NT2/D1 (cell line): ENCODE results near the gene TAF8.

Source experiments
- DNase-seq: peaks from one replicate; pipeline ENCODE4 v3.0.0-alpha.2; 2011; ENCODE audit warnings: low read depth, low spot score
- H3K27me3 ChIP-seq: 2 replicates; pipeline ENCODE4 v1.6.0; 2011; ENCODE audit warnings: mild to moderate bottlenecking; ENCODE audit not compliant: insufficient read length, insufficient read depth
- H3K36me3 ChIP-seq: 2 replicates; pipeline ENCODE4 v1.6.1; 2011; ENCODE audit warnings: mild to moderate bottlenecking, low read length, mixed read lengths; ENCODE audit not compliant: insufficient read depth, insufficient read length
- H3K4me1 ChIP-seq: 2 replicates; pipeline ENCODE4 v1.5.1; 2011; ENCODE audit not compliant: insufficient read depth, insufficient read length
- H3K4me3 ChIP-seq: 2 replicates; pipeline ENCODE4 v1.5.1; 2011; ENCODE audit warnings: low read depth; ENCODE audit not compliant: insufficient read length
- H3K9ac ChIP-seq: 2 replicates; pipeline ENCODE4 v1.6.0; 2011; ENCODE audit warnings: low read depth; ENCODE audit not compliant: insufficient read length
- H3K9me3 ChIP-seq: 2 replicates; pipeline ENCODE4 v1.5.1; 2011; ENCODE audit warnings: mild to moderate bottlenecking, low read length; ENCODE audit not compliant: insufficient read depth
- SUZ12 ChIP-seq: IDR thresholded peaks from 2 replicates; pipeline ENCODE4 v1.6.1; 2011; ENCODE audit not compliant: insufficient read length, insufficient read depth; ENCODE audit errors: extremely low read depth
- YY1 ChIP-seq: IDR thresholded peaks from 2 replicates; pipeline ENCODE4 v1.6.1; 2011; ENCODE audit not compliant: insufficient read length, insufficient read depth
- ZNF274 ChIP-seq: IDR thresholded peaks from 2 replicates; pipeline ENCODE4 v1.6.1; 2011; ENCODE audit warnings: mild to moderate bottlenecking, low read depth, low read length

TAF8 gene

DNA sequence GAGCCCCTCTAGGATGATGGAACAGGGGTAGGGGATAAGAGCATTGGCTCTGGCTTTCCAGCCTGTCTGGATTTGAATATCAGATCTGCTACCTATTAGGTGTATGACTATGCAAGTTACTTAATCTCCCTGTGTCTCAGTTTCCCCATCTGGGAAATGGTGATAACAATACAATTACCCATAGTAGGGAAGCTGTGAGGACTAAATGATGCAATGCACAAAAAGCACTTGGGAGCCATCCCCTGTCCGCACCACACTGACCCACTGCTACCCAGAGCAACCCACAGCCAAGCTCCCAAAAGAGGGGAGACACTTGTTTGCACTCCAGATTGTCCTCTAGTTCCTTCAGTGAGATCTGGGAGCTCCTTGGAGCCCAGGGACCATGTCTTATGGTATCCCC is 62.0 kb downstream of the TAF8 start:
- Histone ChIP-seq H3K9me3 (no peaks in the 10 kb centered on the region), H3K27me3 (no peaks in the 10 kb centered on the region), H3K4me3 (no peak overlapping the region), H3K4me1 (no peaks in the 10 kb centered on the region), H3K36me3 (peaks cover 13% of the 10 kb centered on the region), H3K9ac (no peak overlapping the region)
- no peak for DNase-seq
- TF ChIP-seq ZNF274: no peak
- no peak for TF ChIP-seq YY1
- TF ChIP-seq SUZ12: no peak

DNA sequence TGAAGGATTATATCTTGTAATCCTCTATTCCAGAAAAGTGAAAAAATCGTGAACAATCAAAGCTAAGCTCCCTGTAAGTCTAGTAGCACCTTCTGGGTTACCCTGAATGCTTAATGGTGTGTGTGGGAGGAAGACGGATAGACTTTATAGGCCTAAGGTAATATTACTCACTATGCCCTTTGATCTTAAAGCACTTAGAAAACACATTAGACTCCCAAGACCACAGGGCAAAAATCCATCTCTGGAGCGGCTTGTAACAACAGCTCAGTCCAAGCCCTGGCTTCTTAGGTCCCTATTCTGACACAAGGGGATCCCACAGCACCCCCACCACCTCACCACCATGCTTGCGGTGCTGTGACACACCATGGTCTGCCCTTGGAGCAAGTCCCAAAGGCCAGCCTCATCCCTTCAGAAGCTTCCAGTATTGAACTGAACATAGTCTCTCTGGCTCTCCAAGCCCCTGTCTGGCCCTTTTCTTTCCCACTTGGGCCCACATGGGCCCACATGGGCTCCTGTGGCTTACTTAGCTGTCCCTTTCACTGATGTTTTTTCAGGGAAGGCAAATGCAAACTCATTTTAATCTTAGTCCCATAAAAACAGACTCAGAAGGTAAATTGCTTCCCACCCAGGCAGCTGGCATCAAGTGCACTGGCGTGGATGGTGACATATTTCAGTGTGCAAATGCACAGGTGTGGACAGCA is 63.8 kb downstream of the TAF8 start:
- Histone ChIP-seq H3K9ac (no peak overlapping the region), H3K27me3 (no peaks in the 10 kb centered on the region), H3K4me1 (no peaks in the 10 kb centered on the region), H3K4me3 (no peak overlapping the region), H3K9me3 (no peaks in the 10 kb centered on the region), H3K36me3 (peaks cover 4% of the 10 kb centered on the region)
- TF ChIP-seq SUZ12 (no peak), YY1 (no peak), ZNF274 (no peak)
- DNase-seq: no peak

DNA sequence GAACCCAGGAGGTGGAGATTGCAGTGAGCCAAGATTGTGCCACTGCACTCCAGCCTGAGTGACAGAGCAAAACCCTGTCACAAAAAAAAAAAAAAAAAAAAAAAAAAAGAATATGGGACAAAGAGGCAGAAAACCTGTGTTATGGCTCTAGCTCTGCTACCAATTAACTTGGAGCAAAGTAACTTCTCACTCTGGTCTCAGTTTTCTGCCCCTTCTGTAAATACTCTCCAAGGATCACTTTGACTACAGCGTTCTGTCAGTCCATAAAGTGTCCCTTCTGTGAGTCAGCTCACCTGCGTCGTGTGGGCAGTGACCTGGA is 67.5 kb downstream of the TAF8 start:
- Histone ChIP-seq H3K27me3 (no peaks in the 10 kb centered on the region), H3K4me3 (no peak overlapping the region), H3K36me3 (no peaks in the 10 kb centered on the region), H3K9ac (no peak overlapping the region), H3K9me3 (no peaks in the 10 kb centered on the region), H3K4me1 (no peaks in the 10 kb centered on the region)
- no peak for DNase-seq
- no peak for TF ChIP-seq SUZ12
- no peak for TF ChIP-seq ZNF274
- no peak for TF ChIP-seq YY1

DNA sequence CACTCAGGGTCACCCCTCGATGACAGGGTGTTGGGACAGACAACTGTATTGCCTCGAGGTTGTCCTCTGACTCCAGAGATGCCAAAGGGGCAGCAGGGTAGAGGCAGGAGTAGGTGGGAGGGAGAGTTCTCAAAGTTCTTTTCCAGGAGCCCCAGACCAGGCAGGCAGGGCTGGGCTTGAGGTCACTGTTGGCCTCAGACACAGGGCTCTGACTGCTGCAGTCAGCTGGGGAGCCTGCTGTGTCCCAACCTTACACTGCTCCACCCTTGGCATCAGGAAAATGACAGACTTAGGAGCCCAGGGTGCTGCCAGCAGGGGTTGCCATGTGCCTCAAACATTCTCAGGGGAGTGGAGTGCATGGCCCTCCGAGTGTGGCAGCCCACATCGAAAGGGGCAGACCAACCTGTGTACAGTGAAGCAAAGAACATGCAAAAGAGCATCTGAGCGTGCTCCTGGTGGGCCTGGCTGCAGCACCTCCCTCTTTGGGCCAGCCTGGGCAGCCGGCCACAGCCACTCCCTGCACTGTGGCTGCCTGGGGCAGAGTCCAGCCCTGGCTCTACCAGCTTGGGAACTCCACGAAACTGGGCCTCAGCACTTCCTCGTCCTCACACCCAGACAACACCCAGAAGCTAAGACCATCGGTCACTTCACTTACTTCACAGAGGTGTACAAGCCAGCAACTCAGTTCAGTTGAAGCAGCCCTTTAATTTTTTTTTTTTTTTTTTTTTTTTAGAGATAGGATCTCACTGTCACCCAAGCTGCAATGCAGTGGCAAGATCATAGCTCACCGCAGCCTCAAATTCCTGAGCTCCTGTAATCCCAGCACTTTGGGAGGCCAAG is 68.1 kb downstream of the TAF8 start:
- Histone ChIP-seq H3K4me3 (no peak overlapping the region), H3K9me3 (no peaks in the 10 kb centered on the region), H3K4me1 (no peaks in the 10 kb centered on the region), H3K27me3 (no peaks in the 10 kb centered on the region), H3K9ac (no peak overlapping the region), H3K36me3 (no peaks in the 10 kb centered on the region)
- TF ChIP-seq YY1 (no peak), ZNF274 (no peak)
- no peak for DNase-seq

DNA sequence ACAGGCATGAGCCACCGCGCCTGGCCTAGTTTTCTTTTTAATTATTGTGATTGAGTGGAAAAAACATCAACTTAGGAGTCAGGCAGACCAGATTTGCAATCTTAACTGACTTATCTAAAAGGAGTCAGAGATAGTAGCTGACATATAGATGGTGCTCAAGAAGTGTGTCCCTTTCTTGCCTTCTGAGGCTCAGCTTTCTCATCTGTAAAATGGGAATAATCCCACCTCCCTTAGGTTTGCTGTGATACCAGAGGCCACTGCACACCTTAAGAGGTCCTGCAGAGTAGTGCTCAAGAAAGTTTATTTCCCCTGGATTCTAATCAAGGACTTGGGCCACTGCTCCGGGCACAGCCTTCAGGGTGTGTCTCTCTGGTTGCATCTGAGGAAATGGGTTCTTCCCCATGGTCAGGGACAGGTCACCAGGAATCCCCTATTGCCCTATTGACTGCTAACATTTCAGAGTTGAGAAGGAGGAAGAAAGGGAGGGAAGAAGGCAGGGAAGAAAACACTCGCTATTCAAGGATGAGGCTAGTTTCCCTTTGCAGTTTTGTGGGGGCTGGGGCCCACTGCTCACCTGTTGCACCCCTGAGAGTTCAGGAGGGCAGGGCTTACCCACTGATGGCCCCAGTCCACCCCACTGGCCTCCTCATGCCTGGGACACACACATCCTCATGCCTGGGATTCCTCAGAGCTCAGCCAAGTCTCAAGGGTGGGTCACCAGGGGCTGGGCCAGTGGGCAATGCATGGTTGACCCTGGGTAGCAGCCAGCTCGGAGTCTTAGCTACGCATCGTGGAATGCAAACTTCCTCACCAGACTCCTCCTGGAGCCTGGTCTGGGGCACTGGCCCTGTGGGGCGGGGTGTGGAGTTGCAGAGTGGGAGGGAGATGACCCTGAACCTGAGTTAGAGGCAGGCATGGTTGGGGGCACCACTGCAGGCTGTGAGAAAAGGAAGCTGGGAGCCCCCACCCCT is 70.9 kb downstream of the TAF8 start:
- no peak overlapping the region for H3K4me3 ChIP-seq
- DNase-seq: no peak
- TF ChIP-seq YY1: no peak
- no peak for TF ChIP-seq SUZ12
- no peak for TF ChIP-seq ZNF274

DNA sequence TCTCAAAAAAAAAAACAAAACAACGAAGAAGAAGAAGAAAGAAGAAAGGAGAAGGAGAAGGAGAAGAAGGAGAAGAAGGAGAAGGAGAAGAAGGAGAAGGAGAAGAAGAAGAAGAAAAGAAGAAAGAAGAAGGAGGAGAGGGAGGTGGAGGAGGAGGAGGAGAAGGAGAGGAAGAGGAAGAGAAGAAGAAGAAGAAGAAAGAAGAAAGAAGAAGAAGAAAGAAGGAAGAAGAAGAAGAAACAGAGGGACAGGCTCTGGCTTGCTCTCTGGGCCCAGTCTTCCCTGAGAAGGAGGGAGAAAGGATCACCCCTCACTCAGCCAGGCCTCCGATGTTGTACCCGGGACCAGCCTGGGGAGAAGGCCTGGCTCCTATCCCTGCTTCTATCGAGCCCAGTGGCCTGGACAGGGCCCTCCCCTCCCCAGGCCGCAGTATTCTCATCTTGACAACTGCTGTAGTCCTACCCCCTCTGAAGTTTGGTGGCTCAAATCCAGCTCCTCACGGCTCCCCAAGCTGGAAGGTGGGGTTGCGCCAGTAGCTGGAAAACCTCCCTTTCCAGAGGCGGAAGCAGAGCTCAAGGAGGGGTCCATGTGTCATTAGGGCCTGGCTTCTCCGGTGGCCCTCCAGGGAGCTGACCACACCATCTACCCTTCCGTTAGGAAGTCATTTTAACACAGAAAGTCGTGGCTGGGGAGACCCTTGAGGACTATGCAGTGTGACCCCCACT is 73.2 kb downstream of the TAF8 start:
- H3K9me3 ChIP-seq: no peaks in the 10 kb centered on the region
- TF ChIP-seq SUZ12 (no peak), YY1 (no peak), ZNF274 (no peak)
- peaks cover 13% of the 10 kb centered on the region for H3K36me3 ChIP-seq
- no peak for DNase-seq
- no peak overlapping the region for H3K4me3 ChIP-seq
- no peaks in the 10 kb centered on the region for H3K27me3 ChIP-seq
- peaks cover 2% of the 10 kb centered on the region for H3K4me1 ChIP-seq
- no peak overlapping the region for H3K9ac ChIP-seq

More for the DNA sequence above, 70.9 kb downstream of the TAF8 start:
- Histone ChIP-seq H3K9me3 (no peaks in the 10 kb centered on the region), H3K27me3 (no peaks in the 10 kb centered on the region), H3K9ac (no peak overlapping the region), H3K36me3 (peaks cover 8% of the 10 kb centered on the region), H3K4me1 (peaks cover 2% of the 10 kb centered on the region)
